A673 (cell line): ENCODE measurements around the gene RABGAP1L. TPM values are rescaled to one million over a fixed set of nuclear protein-coding genes. Genes with fewer than 3 reads are reported as not detected.

Experiments used
- BruUV-seq: library from RNA; stranded (reverse); fragments of 400-500 nt; replicated peaks from 2 replicates; lab custom pipeline; 2021; lab: Mats Ljungman, UMichigan
- CTCF ChIA-PET: fragments of 300-600 bp; sonication (Branson Sonifier 250); formaldehyde crosslinking; loops from one replicate; lab custom pipeline; 2022; ENCODE audit warnings: antibody characterized with exemption; lab: Charles Lee
- POLR2A ChIA-PET: fragments of 300-600 bp; sonication (Branson Sonifier 250); formaldehyde crosslinking; loops from one replicate; lab custom pipeline; 2022; ENCODE audit warnings: antibody characterized with exemption; ENCODE audit not compliant: low non-redundant PET; lab: Charles Lee
- DNase-seq: peaks from one replicate; pipeline ENCODE4 v3.0.0-alpha.2; 2015; ENCODE audit warnings: low spot score
- H3K27ac ChIP-seq: fragments of 200-600 bp; sonication (generic); 2 replicates; pipeline ENCODE4 v1.5.1; 2016; ENCODE audit warnings: mixed run types, low read depth, mild to moderate bottlenecking, mixed read lengths, antibody characterized with exemption, low read length; ENCODE audit not compliant: poor library complexity, severe bottlenecking
- H3K27me3 ChIP-seq: fragments of 200-600 bp; sonication (generic); replicated peaks from 2 replicates; pipeline ENCODE4 v1.6.1; 2017; ENCODE audit warnings: mixed run types, low read depth, mild to moderate bottlenecking, mixed read lengths, antibody characterized with exemption, low read length; ENCODE audit not compliant: insufficient read depth, poor library complexity
- H3K36me3 ChIP-seq: fragments of 200-600 bp; sonication (generic); 2 replicates; pipeline ENCODE4 v1.6.1; 2016; ENCODE audit warnings: mixed run types, mild to moderate bottlenecking, mixed read lengths, antibody characterized with exemption, low read length; ENCODE audit not compliant: insufficient read depth, poor library complexity, severe bottlenecking
- H3K4me1 ChIP-seq: fragments of 200-600 bp; sonication (generic); 2 replicates; pipeline ENCODE4 v1.6.1; 2017; ENCODE audit warnings: mixed run types, mild to moderate bottlenecking, mixed read lengths, antibody characterized with exemption, low read length; ENCODE audit not compliant: insufficient read depth, poor library complexity, severe bottlenecking
- H3K4me3 ChIP-seq: fragments of 200-600 bp; sonication (generic); 2 replicates; pipeline ENCODE4 v1.5.1; 2016; ENCODE audit warnings: low read depth, mixed run types, mild to moderate bottlenecking, mixed read lengths, low read length; ENCODE audit not compliant: poor library complexity, severe bottlenecking
- H3K9me3 ChIP-seq: fragments of 200-600 bp; sonication (generic); 2 replicates; pipeline ENCODE4 v1.6.1; 2016; ENCODE audit warnings: mixed run types, low read depth, mild to moderate bottlenecking, mixed read lengths, antibody characterized with exemption, low read length; ENCODE audit not compliant: poor library complexity, severe bottlenecking
- EZH2 ChIP-seq: fragments of 200-600 bp; sonication (generic); IDR thresholded peaks from 2 replicates; pipeline ENCODE4 v1.6.1; 2017; ENCODE audit warnings: borderline replicate concordance, low read depth, mild to moderate bottlenecking, mixed read lengths, antibody characterized with exemption, low read length; ENCODE audit not compliant: poor library complexity, severe bottlenecking
- intact Hi-C: fragments of 100-400 bp; cut with micrococcal nuclease; formaldehyde crosslinking; loops from one replicate; pipeline ENCODE4 v1.10.0; 2022; ENCODE audit not compliant: unreplicated experiment
- total RNA-seq: library from RNA; stranded (reverse); gene quantifications from 2 replicates; pipeline ENCODE4 v1.2.3, GENCODE V29; 2021
- TF ChIP-seq, protein P1 (sequence below): fragments of 300-800, 200-600 bp; sonication (generic); conservative IDR thresholded peaks from 2 replicates; pipeline ENCODE4 v1.5.1; 2017; ENCODE audit warnings: low read depth, mild to moderate bottlenecking, antibody characterized with exemption, low read length, moderate library complexity, mixed read lengths

RABGAP1L gene
- total RNA-seq, 1 experiment from 2014 or later, result 19.3 TPM

DNA sequence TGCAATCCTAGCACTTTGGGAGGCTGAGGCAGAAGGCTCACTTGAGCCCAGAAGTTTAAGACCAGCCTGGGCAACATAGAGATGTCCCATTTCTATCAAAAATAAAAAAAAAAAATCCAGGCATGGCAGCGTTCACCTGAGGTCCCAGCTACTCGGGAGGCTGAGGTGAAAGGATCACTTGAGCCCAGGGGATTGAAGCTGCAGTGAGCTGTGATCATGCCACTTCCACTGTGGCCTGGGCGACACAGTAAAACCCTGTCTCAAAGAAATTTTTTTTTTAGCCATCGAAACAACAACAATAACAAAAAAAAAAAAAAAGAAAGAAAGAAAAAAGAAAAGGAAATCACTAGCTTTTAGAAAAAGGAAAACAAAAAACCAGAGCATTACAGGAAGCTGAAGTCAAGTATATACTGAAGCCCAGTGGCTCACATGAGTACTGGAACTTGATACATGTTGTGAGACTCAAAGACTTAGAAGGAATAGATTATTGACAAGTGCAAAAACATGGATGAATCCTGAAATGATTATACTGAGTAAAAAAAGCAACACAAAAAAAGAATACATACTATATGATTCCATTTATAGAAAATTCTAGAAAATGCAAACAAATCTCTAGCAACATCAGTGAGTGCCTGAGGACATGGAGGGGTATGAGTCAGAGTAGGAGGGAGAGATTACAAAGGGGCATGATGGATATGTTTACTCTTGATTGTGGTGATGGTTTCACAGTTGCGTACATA lies 6.1 kb upstream of the RABGAP1L start:
- CTCF ChIA-PET, result interaction anchor here (0.6 kb wide), 1 partner anchor 223 kb away, joined by 4 read pairs; no protein-coding TSS in a partner anchor
- DNase-seq, result no peak
- Histone ChIP-seq H3K36me3 (no peaks in the 10 kb centered on the region), H3K27ac (no peak overlapping the region), H3K4me1 (no peaks in the 10 kb centered on the region), H3K4me3 (no peak overlapping the region), H3K9me3 (no peaks in the 10 kb centered on the region), H3K27me3 (no peaks in the 10 kb centered on the region)
- no peak for TF ChIP-seq EZH2
- TF ChIP-seq, protein P1, sequence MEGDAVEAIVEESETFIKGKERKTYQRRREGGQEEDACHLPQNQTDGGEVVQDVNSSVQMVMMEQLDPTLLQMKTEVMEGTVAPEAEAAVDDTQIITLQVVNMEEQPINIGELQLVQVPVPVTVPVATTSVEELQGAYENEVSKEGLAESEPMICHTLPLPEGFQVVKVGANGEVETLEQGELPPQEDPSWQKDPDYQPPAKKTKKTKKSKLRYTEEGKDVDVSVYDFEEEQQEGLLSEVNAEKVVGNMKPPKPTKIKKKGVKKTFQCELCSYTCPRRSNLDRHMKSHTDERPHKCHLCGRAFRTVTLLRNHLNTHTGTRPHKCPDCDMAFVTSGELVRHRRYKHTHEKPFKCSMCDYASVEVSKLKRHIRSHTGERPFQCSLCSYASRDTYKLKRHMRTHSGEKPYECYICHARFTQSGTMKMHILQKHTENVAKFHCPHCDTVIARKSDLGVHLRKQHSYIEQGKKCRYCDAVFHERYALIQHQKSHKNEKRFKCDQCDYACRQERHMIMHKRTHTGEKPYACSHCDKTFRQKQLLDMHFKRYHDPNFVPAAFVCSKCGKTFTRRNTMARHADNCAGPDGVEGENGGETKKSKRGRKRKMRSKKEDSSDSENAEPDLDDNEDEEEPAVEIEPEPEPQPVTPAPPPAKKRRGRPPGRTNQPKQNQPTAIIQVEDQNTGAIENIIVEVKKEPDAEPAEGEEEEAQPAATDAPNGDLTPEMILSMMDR, result no peak
- POLR2A ChIA-PET, result no interaction called here
- BruUV-seq, result no TSS peak
- intact Hi-C loops, result no loop called here

DNA sequence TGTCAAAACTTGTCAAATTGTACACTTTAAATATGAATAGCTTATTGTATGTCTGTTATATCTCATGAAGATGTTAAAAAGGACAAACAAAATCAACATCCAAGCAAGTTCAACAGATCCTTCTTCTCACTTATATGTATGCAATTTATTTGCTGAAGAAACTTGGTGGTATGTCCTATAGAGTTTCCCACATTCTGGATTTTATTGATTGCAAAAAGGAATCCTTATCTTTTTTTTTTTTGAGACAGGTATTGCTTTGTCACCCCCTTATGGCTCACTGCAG lies 5.6 kb upstream of the RABGAP1L start:
- POLR2A ChIA-PET, result no interaction called here
- Histone ChIP-seq H3K27ac (no peak overlapping the region), H3K36me3 (no peaks in the 10 kb centered on the region), H3K9me3 (no peaks in the 10 kb centered on the region), H3K27me3 (no peaks in the 10 kb centered on the region), H3K4me1 (no peaks in the 10 kb centered on the region), H3K4me3 (no peak overlapping the region)
- DNase-seq, result no peak
- CTCF ChIA-PET, result interaction anchor here (0.6 kb wide), 1 partner anchor 224 kb away, joined by 4 read pairs; no protein-coding TSS in a partner anchor
- BruUV-seq, result no TSS peak
- intact Hi-C loops, result no loop called here
- TF ChIP-seq, protein P1, result no peak
- no peak for TF ChIP-seq EZH2

DNA sequence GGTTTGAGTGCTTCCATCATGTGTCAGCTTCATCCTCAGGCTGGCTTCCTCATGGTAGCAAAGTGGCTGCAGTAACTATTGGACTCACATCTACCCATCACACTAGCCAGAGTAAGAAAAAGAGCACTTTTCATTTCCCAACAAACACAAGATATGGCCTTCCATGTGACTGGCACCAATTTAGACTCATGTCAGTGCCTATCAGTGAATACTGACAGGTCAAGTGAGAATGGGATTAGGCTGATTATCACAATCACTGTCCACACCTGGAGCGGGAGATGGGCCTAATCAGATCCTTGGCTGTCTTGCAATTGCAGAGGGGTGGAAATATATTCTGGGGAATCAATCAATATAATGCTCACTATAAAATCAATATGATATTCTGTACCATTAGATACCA lies 2.9 kb upstream of the RABGAP1L start:
- Histone ChIP-seq H3K27me3 (no peaks in the 10 kb centered on the region), H3K4me3 (no peak overlapping the region), H3K9me3 (no peaks in the 10 kb centered on the region), H3K4me1 (peaks cover 7% of the 10 kb centered on the region), H3K27ac (no peak overlapping the region), H3K36me3 (no peaks in the 10 kb centered on the region)
- BruUV-seq, result no TSS peak
- POLR2A ChIA-PET, result no interaction called here
- TF ChIP-seq EZH2, result no peak
- TF ChIP-seq, protein P1, result no peak
- CTCF ChIA-PET, result no interaction called here
- no peak for DNase-seq
- intact Hi-C loops, result no loop called here
